Measurements from ENCODE around the gene LRTM1. TPM values are rescaled to one million over a fixed set of nuclear protein-coding genes. Genes with fewer than 3 reads are reported as not detected.

LRTM1 gene
- total RNA-seq, 2 donors from 2014 or later: 2.0 TPM; not detected in 1

GRCh38 chr3:54917862-54918261 lies 10.0 kb downstream of the LRTM1 start:
- Histone ChIP-seq H3K4me3 (no peak overlapping the region), H3K36me3 (no peaks in the 10 kb centered on the region), H3K4me1 (replicated peaks) (no peaks in the 10 kb centered on the region), H3K27ac (no peak overlapping the region), H3K27me3 (replicated peaks; ENCODE audit: insufficient read depth) (no peaks in the 10 kb centered on the region), H3K9me3 (no peaks in the 10 kb centered on the region)
- DNase-seq (ENCODE audit: low spot score): no peak
- 61% methylated on average over 4 of the region's 4 CpGs for WGBS
- TF ChIP-seq CTCF (IDR thresholded peaks at IDR 0.05): no peak
- TF ChIP-seq POLR2A (IDR thresholded peaks at IDR 0.05): no peak
- TF ChIP-seq POLR2AphosphoS5 (IDR thresholded peaks at IDR 0.05): no peak
- intact Hi-C loops (cut with DNase I): no loop called here

- no peak for DNase-seq (ENCODE audit: low spot score)
- TF ChIP-seq POLR2A (IDR thresholded peaks at IDR 0.05): no peak
- no peak for TF ChIP-seq CTCF (IDR thresholded peaks at IDR 0.05)
- TF ChIP-seq POLR2AphosphoS5 (IDR thresholded peaks at IDR 0.05): no peak
- H3K4me1 ChIP-seq (replicated peaks): no peaks in the 10 kb centered on the region
- intact Hi-C loops (cut with DNase I): no loop called here
- 92% methylated on average over 2 of the region's 2 CpGs for WGBS
- H3K27me3 ChIP-seq (replicated peaks; ENCODE audit: insufficient read depth): no peaks in the 10 kb centered on the region
- no peaks in the 10 kb centered on the region for H3K36me3 ChIP-seq
- H3K9me3 ChIP-seq: no peaks in the 10 kb centered on the region
- no peak overlapping the region for H3K27ac ChIP-seq
- no peak overlapping the region for H3K4me3 ChIP-seq
Measured at GRCh38 chr3:54917174-54917573, 10.7 kb downstream of the LRTM1 start.

GRCh38 chr3:54916732-54917131 lies 11.1 kb downstream of the LRTM1 start:
- TF ChIP-seq POLR2AphosphoS5 (IDR thresholded peaks at IDR 0.05) (no peak), POLR2A (IDR thresholded peaks at IDR 0.05) (no peak), CTCF (IDR thresholded peaks at IDR 0.05) (no peak)
- intact Hi-C loops (cut with DNase I): no loop called here
- Histone ChIP-seq H3K4me1 (replicated peaks) (no peaks in the 10 kb centered on the region), H3K9me3 (no peaks in the 10 kb centered on the region), H3K27me3 (replicated peaks; ENCODE audit: insufficient read depth) (no peaks in the 10 kb centered on the region), H3K27ac (no peak overlapping the region), H3K4me3 (no peak overlapping the region), H3K36me3 (no peaks in the 10 kb centered on the region)
- no peak for DNase-seq (ENCODE audit: low spot score)

GRCh38 chr3:54915976-54916375 lies 11.9 kb downstream of the LRTM1 start:
- no peaks in the 10 kb centered on the region for H3K4me1 ChIP-seq (replicated peaks)
- H3K36me3 ChIP-seq: no peaks in the 10 kb centered on the region
- H3K27me3 ChIP-seq (replicated peaks; ENCODE audit: insufficient read depth): no peaks in the 10 kb centered on the region
- H3K27ac ChIP-seq: no peak overlapping the region
- WGBS: 94% methylated on average over 8 of the region's 8 CpGs
- no peak overlapping the region for H3K4me3 ChIP-seq
- intact Hi-C loops (cut with DNase I): no loop called here
- TF ChIP-seq POLR2A (IDR thresholded peaks at IDR 0.05) (no peak), POLR2AphosphoS5 (IDR thresholded peaks at IDR 0.05) (no peak), CTCF (IDR thresholded peaks at IDR 0.05) (no peak)
- DNase-seq (ENCODE audit: low spot score): no peak
- no peaks in the 10 kb centered on the region for H3K9me3 ChIP-seq

GRCh38 chr3:54915181-54915580 lies 12.7 kb downstream of the LRTM1 start:
- H3K27me3 ChIP-seq (replicated peaks; ENCODE audit: insufficient read depth): no peaks in the 10 kb centered on the region
- no peaks in the 10 kb centered on the region for H3K9me3 ChIP-seq
- no peaks in the 10 kb centered on the region for H3K4me1 ChIP-seq (replicated peaks)
- no peaks in the 10 kb centered on the region for H3K36me3 ChIP-seq
- TF ChIP-seq POLR2AphosphoS5 (IDR thresholded peaks at IDR 0.05) (no peak), POLR2A (IDR thresholded peaks at IDR 0.05) (no peak), CTCF (IDR thresholded peaks at IDR 0.05) (no peak)
- no peak overlapping the region for H3K4me3 ChIP-seq
- DNase-seq (ENCODE audit: low spot score): no peak
- H3K27ac ChIP-seq: no peak overlapping the region
- whole genome bisulfite sequencing: 42% methylated on average over 4 of the region's 4 CpGs
- intact Hi-C loops (cut with DNase I): no loop called here
